ENCODE data around the gene ARVCF. TPM values are rescaled to one million over a fixed set of nuclear protein-coding genes. Genes with fewer than 3 reads are reported as not detected.

ARVCF gene
- polyA plus RNA-seq, 1 of the 3 experiments (the other 2 are of a cell fraction): 27.4 TPM

DNA sequence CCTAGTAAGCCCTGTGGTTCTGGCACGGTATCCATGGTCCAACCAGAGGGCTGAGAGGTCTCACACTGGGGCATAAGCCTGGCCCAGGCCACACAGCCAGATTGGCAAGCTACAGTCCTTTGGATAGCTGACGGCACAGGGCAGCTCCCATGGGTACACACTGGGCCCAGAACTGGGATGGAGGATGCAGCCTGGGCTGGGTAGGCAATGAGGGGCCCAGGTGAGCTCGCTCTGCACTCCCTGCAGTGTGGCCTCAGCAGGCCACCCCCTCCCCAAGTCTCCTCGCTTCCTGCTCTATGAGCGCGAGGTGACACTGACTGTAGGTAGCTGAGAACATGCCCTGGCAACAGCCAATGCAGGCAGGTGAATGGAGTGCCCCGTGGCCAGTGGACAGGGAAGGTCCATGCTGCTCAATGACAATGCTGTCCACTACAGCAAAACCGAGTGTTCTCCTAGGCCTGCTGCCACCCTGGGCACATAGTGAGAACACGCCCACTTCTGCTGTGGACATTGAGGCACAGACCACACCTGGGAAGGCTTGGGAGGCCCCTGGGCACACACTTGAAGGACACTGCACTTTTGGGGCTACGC, 3.8 kb downstream of the ARVCF start (continued):
- TF ChIP-seq, protein P1, sequence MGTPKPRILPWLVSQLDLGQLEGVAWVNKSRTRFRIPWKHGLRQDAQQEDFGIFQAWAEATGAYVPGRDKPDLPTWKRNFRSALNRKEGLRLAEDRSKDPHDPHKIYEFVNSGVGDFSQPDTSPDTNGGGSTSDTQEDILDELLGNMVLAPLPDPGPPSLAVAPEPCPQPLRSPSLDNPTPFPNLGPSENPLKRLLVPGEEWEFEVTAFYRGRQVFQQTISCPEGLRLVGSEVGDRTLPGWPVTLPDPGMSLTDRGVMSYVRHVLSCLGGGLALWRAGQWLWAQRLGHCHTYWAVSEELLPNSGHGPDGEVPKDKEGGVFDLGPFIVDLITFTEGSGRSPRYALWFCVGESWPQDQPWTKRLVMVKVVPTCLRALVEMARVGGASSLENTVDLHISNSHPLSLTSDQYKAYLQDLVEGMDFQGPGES (IDR thresholded peaks at IDR 0.05; ENCODE audit: low read depth, low read length): no peak
- TF ChIP-seq GABPA (IDR thresholded peaks at IDR 0.05; ENCODE audit: low read depth) (no peak), FOSL2 (IDR thresholded peaks at IDR 0.05; ENCODE audit: borderline replicate concordance, low read depth) (no peak)

DNA sequence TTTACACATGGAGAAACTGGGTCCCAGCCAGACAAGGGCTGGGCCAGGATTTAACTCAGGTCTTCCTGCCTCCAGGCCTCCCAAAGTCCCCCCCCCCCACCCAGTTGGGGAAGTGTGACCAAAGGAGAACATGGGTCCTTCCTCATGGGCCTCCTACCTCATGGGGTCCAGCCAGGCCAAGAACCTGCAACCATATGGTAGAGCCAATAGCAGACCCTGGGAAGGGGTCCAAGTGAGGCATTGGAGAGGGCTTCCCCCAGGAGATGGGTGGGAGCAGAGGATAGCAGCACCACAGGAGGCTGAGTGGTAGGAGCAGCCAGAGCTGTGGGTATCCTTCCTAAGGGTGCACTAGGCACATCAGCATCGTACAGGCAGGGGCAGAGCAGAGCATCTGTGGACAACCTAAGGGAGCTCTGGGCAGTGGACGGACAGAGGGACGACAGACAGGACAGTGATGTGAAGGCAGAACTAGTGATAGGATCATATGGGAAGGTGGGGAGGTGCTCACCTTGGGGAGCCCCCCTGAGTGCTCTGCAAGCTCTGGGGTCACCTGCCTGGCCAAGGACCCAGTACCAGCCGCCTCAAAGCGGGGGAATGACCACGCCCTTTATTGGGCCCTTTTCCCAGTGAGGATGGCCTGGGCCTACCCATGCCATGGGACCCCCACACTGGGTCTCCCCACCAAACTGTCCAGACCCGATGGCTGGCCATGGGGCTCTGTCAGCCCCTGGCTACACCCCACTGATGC, 4.5 kb downstream of the ARVCF start:
- Histone ChIP-seq H3K4me1 (ENCODE audit: control insufficient read depth in 1 of 2, insufficient read depth in 2 of 2, low read depth in 1 of 2, low read length in 1 of 2) (peaks cover 0 to 80% of the 10 kb centered on the region in 2 experiments; a peak in 2 of 4 replicates), H3K27ac (ENCODE audit: low read depth in 2 of 2, low read length in 1 of 2) (no peak overlapping the region; a peak in 1 of 4 replicates), H3K79me2 (ENCODE audit: insufficient read depth) (no peaks in the 10 kb centered on the region), H3K9me3 (no peaks in the 10 kb centered on the region), H3K4me2 (no peak overlapping the region), H3K9ac (no peak overlapping the region), H3F3A (replicated peaks; ENCODE audit: insufficient read depth) (peaks cover 5% of the 10 kb centered on the region), H3K27me3 (ENCODE audit: insufficient read depth) (no peaks in the 10 kb centered on the region), H2AFZ (ENCODE audit: low read depth) (no peak overlapping the region), H3K9me2 (no peaks in the 10 kb centered on the region), H4K20me1 (ENCODE audit: insufficient read depth) (no peaks in the 10 kb centered on the region), H3K4me3 (ENCODE audit: low read depth in 2 of 2, low read length in 1 of 2) (no peak overlapping the region), H3K36me3 (replicated peaks in 1 of 2; ENCODE audit: control insufficient read depth in 1 of 2, insufficient read depth in 2 of 2, low read length in 1 of 2) (no peaks in the 10 kb centered on the region)
- no peak for DNase-seq
- WGBS (ENCODE audit: low lambda C conversion rate): 96% methylated on average over 3 of the region's 7 CpGs
- POLR2A ChIA-PET: interaction anchor here (1.6 to 4.8 kb wide), 4 partner anchors 22 to 41 kb away, joined by 4 to 63 read pairs (median 8); no protein-coding TSS in a partner anchor
- CTCF ChIA-PET: interaction anchor here (1.2 to 8.9 kb wide), 11 partner anchors 10 to 282 kb away, joined by 3 to 501 read pairs (median 13); partner anchors contain the start of gene TANGO2
- TF ChIP-seq, protein P1 (IDR thresholded peaks at IDR 0.05; ENCODE audit: low read depth, low read length): no peak
- TF ChIP-seq POLR2AphosphoS5 (IDR thresholded peaks at IDR 0.05; ENCODE audit: low read depth, low read length) (no peak), TAF1 (IDR thresholded peaks at IDR 0.05; ENCODE audit: borderline replicate concordance, low read depth, low read length) (no peak)

DNA sequence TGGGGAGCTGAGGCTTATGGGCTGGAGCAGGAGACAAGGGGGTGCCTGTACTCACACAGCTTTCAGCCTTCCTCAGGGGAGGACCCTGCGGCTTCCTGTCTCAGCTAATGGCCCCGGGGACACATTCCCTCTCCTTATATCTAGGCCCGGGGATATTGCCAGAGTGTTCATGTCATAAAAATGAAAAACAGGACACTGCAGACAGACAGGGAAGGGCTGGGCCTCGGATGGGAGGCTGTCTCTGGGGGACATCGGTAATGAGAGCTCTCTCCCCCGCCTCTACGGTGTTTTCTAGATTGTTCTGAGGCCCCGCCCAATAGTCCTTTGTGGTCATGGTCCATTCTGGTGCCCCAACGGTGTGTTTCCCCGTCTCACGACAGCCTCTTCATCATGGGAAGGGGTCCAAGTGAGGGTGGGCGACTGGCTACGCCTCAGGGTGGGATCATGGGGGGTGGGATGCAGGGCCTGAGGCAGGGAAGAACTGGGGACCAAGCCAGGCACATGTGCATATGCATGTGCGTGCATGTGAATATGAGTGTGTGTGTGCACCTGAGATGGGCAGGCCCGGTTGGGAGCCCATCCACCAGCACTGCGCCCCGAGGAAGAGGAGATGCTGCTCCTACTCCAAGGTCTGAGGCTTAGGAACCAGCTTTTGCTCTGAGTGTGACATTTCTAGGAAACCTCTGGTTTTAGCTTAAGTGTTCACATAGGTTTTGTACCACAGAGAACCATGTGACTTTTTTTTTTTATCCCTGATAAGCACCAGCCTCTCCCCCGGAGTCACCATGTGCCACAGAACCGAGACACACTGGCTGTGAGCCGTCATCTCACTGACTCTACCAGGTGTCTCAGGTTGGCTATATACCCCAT, 5.3 kb downstream of the ARVCF start:
- H3K36me3 ChIP-seq (replicated peaks in 1 of 2; ENCODE audit: control insufficient read depth in 1 of 2, insufficient read depth in 2 of 2, low read length in 1 of 2): no peaks in the 10 kb centered on the region
- H3K4me1 ChIP-seq (ENCODE audit: control insufficient read depth in 1 of 2, insufficient read depth in 2 of 2, low read depth in 1 of 2, low read length in 1 of 2): peaks cover 0 to 80% of the 10 kb centered on the region in 2 experiments; a peak in 2 of 4 replicates
- H3K9me2 ChIP-seq: no peaks in the 10 kb centered on the region
- peak overlapping the region in 1 of 2 experiments; percentile 99; a peak in 2 of 4 replicates for H3K27ac ChIP-seq (ENCODE audit: low read depth in 2 of 2, low read length in 1 of 2)
- no peak overlapping the region for H3K4me2 ChIP-seq
- no peak overlapping the region for H3K4me3 ChIP-seq (ENCODE audit: low read depth in 2 of 2, low read length in 1 of 2)
- WGBS (ENCODE audit: low lambda C conversion rate): 87% methylated on average over 17 of the region's 20 CpGs
- H2AFZ ChIP-seq (ENCODE audit: low read depth): no peak overlapping the region
- CTCF ChIA-PET: interaction anchor here (1.7 to 8.9 kb wide), 7 partner anchors 9 to 281 kb away, joined by 5 to 501 read pairs (median 31); partner anchors contain the start of gene TANGO2
- H3F3A ChIP-seq (replicated peaks; ENCODE audit: insufficient read depth): peaks cover 5% of the 10 kb centered on the region
- no peaks in the 10 kb centered on the region for H4K20me1 ChIP-seq (ENCODE audit: insufficient read depth)
- POLR2A ChIA-PET: interaction anchor here (1.0 to 4.8 kb wide), 2 partner anchors 25 to 40 kb away, joined by 3 to 63 read pairs; no protein-coding TSS in a partner anchor
- no peak for DNase-seq
- no peaks in the 10 kb centered on the region for H3K79me2 ChIP-seq (ENCODE audit: insufficient read depth)
- H3K9me3 ChIP-seq: no peaks in the 10 kb centered on the region
- no peak overlapping the region for H3K9ac ChIP-seq
- H3K27me3 ChIP-seq (ENCODE audit: insufficient read depth): no peaks in the 10 kb centered on the region
- TF ChIP-seq MXI1 (IDR thresholded peaks at IDR 0.05; ENCODE audit: low read depth, low read length) (no peak), NFIC (IDR thresholded peaks at IDR 0.05; ENCODE audit: borderline replicate concordance) (no peak), NRF1 (IDR thresholded peaks at IDR 0.05; ENCODE audit: low read depth, low read length) (no peak), EP300 (IDR thresholded peaks at IDR 0.05; ENCODE audit: borderline replicate concordance in 1 of 2, low read depth in 1 of 2, low read length in 1 of 2) (no peak), TEAD4 (IDR thresholded peaks at IDR 0.05; ENCODE audit: borderline replicate concordance, insufficient read depth) (no peak), TAF1 (IDR thresholded peaks at IDR 0.05; ENCODE audit: borderline replicate concordance, low read depth, low read length) (no peak), ELF1 (IDR thresholded peaks at IDR 0.05) (no peak), RAD21 (IDR thresholded peaks at IDR 0.05; ENCODE audit: low read length) (no peak)
- TF ChIP-seq, protein P2, sequence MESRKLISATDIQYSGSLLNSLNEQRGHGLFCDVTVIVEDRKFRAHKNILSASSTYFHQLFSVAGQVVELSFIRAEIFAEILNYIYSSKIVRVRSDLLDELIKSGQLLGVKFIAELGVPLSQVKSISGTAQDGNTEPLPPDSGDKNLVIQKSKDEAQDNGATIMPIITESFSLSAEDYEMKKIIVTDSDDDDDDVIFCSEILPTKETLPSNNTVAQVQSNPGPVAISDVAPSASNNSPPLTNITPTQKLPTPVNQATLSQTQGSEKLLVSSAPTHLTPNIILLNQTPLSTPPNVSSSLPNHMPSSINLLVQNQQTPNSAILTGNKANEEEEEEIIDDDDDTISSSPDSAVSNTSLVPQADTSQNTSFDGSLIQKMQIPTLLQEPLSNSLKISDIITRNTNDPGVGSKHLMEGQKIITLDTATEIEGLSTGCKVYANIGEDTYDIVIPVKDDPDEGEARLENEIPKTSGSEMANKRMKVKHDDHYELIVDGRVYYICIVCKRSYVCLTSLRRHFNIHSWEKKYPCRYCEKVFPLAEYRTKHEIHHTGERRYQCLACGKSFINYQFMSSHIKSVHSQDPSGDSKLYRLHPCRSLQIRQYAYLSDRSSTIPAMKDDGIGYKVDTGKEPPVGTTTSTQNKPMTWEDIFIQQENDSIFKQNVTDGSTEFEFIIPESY (IDR thresholded peaks at IDR 0.05; ENCODE audit: borderline replicate concordance, low read depth): no peak
- TF ChIP-seq, protein P1 (IDR thresholded peaks at IDR 0.05; ENCODE audit: low read depth, low read length): no peak

Data from SK-N-SH (cell line).